ENCODE measurements around the gene BOC.
"Not testable (repeated sequence)": the region's sequence is repeated elsewhere in the genome, so short reads cannot be mapped to it uniquely, and the experiment has no call there.

DNA sequence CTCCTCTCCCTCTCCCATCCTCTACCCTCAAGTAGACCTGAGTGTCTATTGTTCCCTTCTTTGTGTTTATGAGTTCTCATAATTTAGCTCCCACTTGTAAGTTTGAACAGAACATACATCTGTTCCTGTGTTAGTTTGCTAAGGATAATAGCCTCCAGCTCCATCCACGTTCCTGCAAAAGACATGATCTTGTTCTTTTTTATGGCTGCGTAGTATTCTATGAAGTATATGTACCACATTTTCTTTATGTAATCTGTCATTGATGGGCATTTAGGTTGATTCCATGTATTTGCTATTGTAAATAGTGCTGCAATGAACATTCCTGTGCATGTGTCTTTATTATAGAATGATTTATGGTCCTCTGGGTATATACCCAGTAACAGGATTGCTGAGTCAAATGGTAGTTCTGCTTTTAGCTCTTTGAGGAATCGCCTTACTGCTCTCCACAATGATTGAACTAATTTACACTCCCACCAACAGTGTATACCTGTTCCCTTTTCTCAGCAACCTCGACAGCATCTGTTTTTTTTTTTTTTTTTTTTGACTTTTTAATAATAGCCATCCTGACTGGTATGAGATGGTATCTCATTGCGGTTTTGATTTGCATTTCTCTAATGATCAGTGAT, 39.6 kb upstream of the BOC start:
- TF ChIP-seq, protein P1, sequence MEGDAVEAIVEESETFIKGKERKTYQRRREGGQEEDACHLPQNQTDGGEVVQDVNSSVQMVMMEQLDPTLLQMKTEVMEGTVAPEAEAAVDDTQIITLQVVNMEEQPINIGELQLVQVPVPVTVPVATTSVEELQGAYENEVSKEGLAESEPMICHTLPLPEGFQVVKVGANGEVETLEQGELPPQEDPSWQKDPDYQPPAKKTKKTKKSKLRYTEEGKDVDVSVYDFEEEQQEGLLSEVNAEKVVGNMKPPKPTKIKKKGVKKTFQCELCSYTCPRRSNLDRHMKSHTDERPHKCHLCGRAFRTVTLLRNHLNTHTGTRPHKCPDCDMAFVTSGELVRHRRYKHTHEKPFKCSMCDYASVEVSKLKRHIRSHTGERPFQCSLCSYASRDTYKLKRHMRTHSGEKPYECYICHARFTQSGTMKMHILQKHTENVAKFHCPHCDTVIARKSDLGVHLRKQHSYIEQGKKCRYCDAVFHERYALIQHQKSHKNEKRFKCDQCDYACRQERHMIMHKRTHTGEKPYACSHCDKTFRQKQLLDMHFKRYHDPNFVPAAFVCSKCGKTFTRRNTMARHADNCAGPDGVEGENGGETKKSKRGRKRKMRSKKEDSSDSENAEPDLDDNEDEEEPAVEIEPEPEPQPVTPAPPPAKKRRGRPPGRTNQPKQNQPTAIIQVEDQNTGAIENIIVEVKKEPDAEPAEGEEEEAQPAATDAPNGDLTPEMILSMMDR (IDR thresholded peaks at IDR 0.05), result not testable (repeated sequence)
- TF ChIP-seq POLR2A, POLR2AphosphoS5 (IDR thresholded peaks at IDR 0.05): not testable (repeated sequence)
